K562 (cell line): ENCODE data around the gene CHAC1. TPM values are rescaled to one million over a fixed set of nuclear protein-coding genes. Genes with fewer than 3 reads are reported as not detected.

Experiments
- ATAC-seq: fragments of 200-7000 bp; cut with Tn5 transposase; 3 replicates; pipeline ENCODE4 v1.9.1; 2020; ENCODE audit warnings: moderate library complexity
- BruUV-seq: library from RNA; stranded (reverse); fragments of 400-500 nt; replicated peaks from 2 replicates; lab custom pipeline; 2021; lab: Mats Ljungman, UMichigan
- CTCF ChIA-PET: fragments of 300-600 bp; formaldehyde crosslinking; extraction: SDS; loops from one replicate; lab custom pipeline; 2021; ENCODE audit warnings: low intra/inter-chr PET ratio; lab: Yijun Ruan, JAX
- POLR2A ChIA-PET: fragments of 300-600, 350-650 bp; sonication (Branson Sonifier 250); formaldehyde crosslinking; extraction: SDS; loops from one replicate; lab custom pipeline; 2021; ENCODE audit warnings: antibody characterized with exemption, inconsistent platforms; lab: Yijun Ruan, JAX
- DNase-seq, 4 experiments: peaks; one replicate each; pipeline versions ENCODE4 v3.0.0 to v3.0.0-alpha.2; 2011 to 2018; ENCODE audit warnings: low spot score in 3 of 4, mixed read lengths in 3 of 4; ENCODE audit errors: extremely low read depth in 1 of 4
- FAIRE-seq: peaks from 2 replicates; lab custom pipeline; 2011; peaks lifted over from hg19 to GRCh38; lab: Jason Lieb, UNC
- H2AFZ ChIP-seq: 2 replicates; pipeline ENCODE4 v1.6.0; 2011; ENCODE audit warnings: low read depth, low read length, control low read depth, inconsistent platforms
- H3K27ac ChIP-seq: fragments of 200-600 bp; 3 replicates; pipeline ENCODE4 v1.8.0; 2011; ENCODE audit warnings: low read depth, mild to moderate bottlenecking, control low read depth, inconsistent platforms, low read length, moderate library complexity, mixed read lengths; ENCODE audit errors: extremely low read depth
- H3K27me3 ChIP-seq, 2 experiments: fragments of 300-600 bp in 1 of 2; 2 replicates in 1 of 2; 3 replicates in 1 of 2; pipeline versions ENCODE4 v1.6.0 to v1.8.0; 2011; ENCODE audit warnings: inconsistent platforms in 2 of 2, low read length in 2 of 2, mild to moderate bottlenecking in 1 of 2, mixed read lengths in 1 of 2, moderate library complexity in 1 of 2; ENCODE audit not compliant: control insufficient read depth in 2 of 2, insufficient read depth in 2 of 2
- H3K36me3 ChIP-seq: fragments of 300-600 bp; 3 replicates; pipeline ENCODE4 v1.8.0; 2011; ENCODE audit warnings: mild to moderate bottlenecking, low read length, inconsistent platforms; ENCODE audit not compliant: control insufficient read depth, insufficient read depth
- H3K4me1 ChIP-seq, 2 experiments: fragments of 200-600 bp in 1 of 2; replicated peaks in 1 of 2; 2 replicates in 1 of 2; 3 replicates in 1 of 2; pipeline versions ENCODE4 v1.5.1 to v1.8.0; 2011; ENCODE audit warnings: inconsistent platforms in 2 of 2, low read length in 2 of 2, mild to moderate bottlenecking in 1 of 2, mixed read lengths in 1 of 2, moderate library complexity in 1 of 2; ENCODE audit not compliant: control insufficient read depth in 2 of 2, insufficient read depth in 2 of 2
- H3K4me2 ChIP-seq: 2 replicates; pipeline ENCODE4 v1.6.1; 2011; ENCODE audit warnings: low read length, control low read depth, inconsistent platforms, mixed read lengths; ENCODE audit not compliant: insufficient read depth
- H3K4me3 ChIP-seq: fragments of 200-600 bp; sonication (generic), shearing (Covaris generic); 2 replicates; pipeline ENCODE4 v1.5.1; 2016; ENCODE audit warnings: control low read depth, inconsistent platforms
- H3K79me2 ChIP-seq: fragments of 200-600 bp; 3 replicates; pipeline ENCODE4 v1.8.0; 2011; ENCODE audit warnings: low read length, inconsistent platforms; ENCODE audit not compliant: control insufficient read depth, insufficient read depth
- H3K9ac ChIP-seq, 2 experiments: 2 replicates each; pipeline versions ENCODE4 v1.6.0 to v1.6.1; 2011; ENCODE audit warnings: low read depth in 2 of 2, low read length in 2 of 2, control low read depth in 1 of 2, inconsistent platforms in 1 of 2, mild to moderate bottlenecking in 1 of 2, mixed read lengths in 1 of 2; ENCODE audit not compliant: insufficient read depth in 1 of 2
- H3K9me1 ChIP-seq: one replicate; pipeline ENCODE4 v1.6.0; 2011; ENCODE audit warnings: inconsistent platforms, mild to moderate bottlenecking, low read length, moderate library complexity; ENCODE audit not compliant: control insufficient read depth, insufficient read depth
- H3K9me3 ChIP-seq: replicated peaks from 2 replicates; pipeline ENCODE4 v1.5.1; 2011; ENCODE audit warnings: low read depth, low read length, inconsistent platforms; ENCODE audit not compliant: control insufficient read depth, insufficient read depth
- H4K20me1 ChIP-seq: replicated peaks from 2 replicates; pipeline ENCODE4 v1.6.1; 2011; ENCODE audit warnings: low read length, inconsistent platforms, mixed read lengths; ENCODE audit not compliant: control insufficient read depth, insufficient read depth
- CC2D1A ChIP-seq: fragments of 450-650 bp; IDR thresholded peaks from 2 replicates; pipeline ENCODE4 v1.6.1; 2017; ENCODE audit warnings: mild to moderate bottlenecking
- DMBX1 ChIP-seq: fragments of 250-450 bp; sonication (Bioruptor Pico); IDR thresholded peaks from 2 replicates; pipeline ENCODE4 v1.8.0; 2022; ENCODE audit warnings: inconsistent platforms, mild to moderate bottlenecking, moderate library complexity, borderline replicate concordance
- ELF1 ChIP-seq: fragments of 200-800 bp; sonication (Bioruptor generic); IDR thresholded peaks from 2 replicates; pipeline ENCODE4 v1.6.1; 2016; ENCODE audit warnings: missing genetic modification characterization, missing compliant biosample characterization
- SMAD4 ChIP-seq: fragments of 250-450 bp; sonication (Bioruptor Pico); conservative IDR thresholded peaks from 2 replicates; pipeline ENCODE4 v1.8.0; 2021; ENCODE audit warnings: inconsistent platforms, mild to moderate bottlenecking, moderate library complexity
- WGBS: fragments of 100-300 bp; shearing (Covaris generic); methylation state at CpG from one replicate; pipeline ENCODE4 v1.1.6; 2016; ENCODE audit warnings: low coverage, mixed read lengths; ENCODE audit not compliant: insufficient coverage; ENCODE audit errors: missing lambda C conversion rate; 5-methylcytosine and 5-hydroxymethylcytosine counted together
- in situ Hi-C: fragments of 300-500 bp; cut with MboI; formaldehyde crosslinking; loops from 4 replicates; pipeline ENCODE4 v1.15.0; 2018; ENCODE audit warnings: inconsistent platforms, mixed read lengths
- intact Hi-C: fragments of 100-400 bp; cut with micrococcal nuclease; formaldehyde crosslinking; loops from 2 replicates; pipeline ENCODE4 v1.14.2; 2022
- polyA plus RNA-seq, 8 experiments: library from polyadenylated mRNA; depleted of rRNA in 4 of 8; stranded (reverse) in 5 of 8; unstranded in 3 of 8; fragments of >200 nt; fragmentation: Nextera tagmentation in 2 of 8; fragmentation: Illumina TruSeq in 1 of 8; extraction: Ambion mirVana in 2 of 8; extraction: Trizol in 1 of 8; gene quantifications; 2 replicates each; pipeline versions ENCODE4 v1.2.1 to v1.2.3, GENCODE V29; 2011 to 2014; ENCODE audit warnings: inconsistent platforms in 1 of 8, missing spikeins in 1 of 8
- total RNA-seq, 7 experiments: library from RNA; depleted of rRNA in 6 of 7; stranded (reverse); fragments of >200 nt in 6 of 7; fragmentation: Illumina TruSeq in 2 of 7; extraction: Trizol in 2 of 7; gene quantifications; 2 replicates each; pipeline versions ENCODE4 v1.2.1 to v1.2.3, GENCODE V29; 2011 to 2021; ENCODE audit warnings: low replicate concordance in 1 of 7
- TF ChIP-seq, protein P1 (sequence below): fragments of 450-650 bp; IDR thresholded peaks from 2 replicates; pipeline ENCODE4 v1.6.1; 2018; ENCODE audit warnings: mild to moderate bottlenecking, low read depth; ENCODE audit not compliant: partially characterized antibody
- TF ChIP-seq, protein P2 (sequence below): sonication (generic); formaldehyde crosslinking; IDR thresholded peaks from 2 replicates; pipeline ENCODE4 v1.8.0; 2022; ENCODE audit warnings: mild to moderate bottlenecking, missing genetic modification reagents
- TF ChIP-seq, protein P3 (sequence below): fragments of 250-450 bp; sonication (Bioruptor Pico); IDR thresholded peaks from 2 replicates; pipeline ENCODE4 v1.5.0; 2021; ENCODE audit warnings: mild to moderate bottlenecking, borderline replicate concordance

The CHAC1 gene
- total and polyA plus RNA-seq, 9 of the 15 experiments (the other 6 are each of a cell fraction or from before 2014, with no cell fraction given), result 0.47 to 39.0 (median 7.5) TPM

DNA sequence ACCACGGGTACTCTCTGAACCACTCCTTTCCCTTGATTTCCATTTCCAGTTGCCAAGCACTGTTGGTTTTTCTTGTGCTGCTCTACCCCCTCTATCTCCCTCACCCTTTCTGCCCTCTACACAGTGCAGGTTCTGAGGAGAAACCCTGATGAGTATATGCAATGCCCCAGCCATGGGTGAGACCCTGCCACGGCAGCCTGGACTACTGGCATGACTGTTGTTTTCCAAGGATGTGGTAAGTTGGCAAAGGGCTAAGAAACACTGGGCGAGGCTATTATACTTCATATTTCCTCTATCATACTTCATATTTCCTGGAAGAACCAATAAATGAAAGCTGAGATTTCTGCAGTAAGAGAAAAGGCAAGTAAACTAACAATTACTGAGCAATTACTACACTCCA lies 27.9 kb downstream of the CHAC1 start:
- no peaks in the 10 kb centered on the region for H3K9me3 ChIP-seq
- H3K36me3 ChIP-seq, result peaks cover 94% of the 10 kb centered on the region
- H3K79me2 ChIP-seq, result no peaks in the 10 kb centered on the region
- no peak overlapping the region for H3K4me3 ChIP-seq
- H3K27me3 ChIP-seq, result no peaks in the 10 kb centered on the region
- FAIRE-seq (no peak), ATAC-seq (no peak), DNase-seq (no peak)
- no peaks in the 10 kb centered on the region for H3K9me1 ChIP-seq
- H3K27ac ChIP-seq, result no peak overlapping the region
- no peak overlapping the region for H3K4me2 ChIP-seq
- no peaks in the 10 kb centered on the region for H3K4me1 ChIP-seq
- H2AFZ ChIP-seq, result no peak overlapping the region
- ChIA-PET CTCF (no interaction called here), POLR2A (interaction anchor here (0.6 kb wide), 1 partner anchor 12 kb away, joined by 3 read pairs; no protein-coding TSS in a partner anchor)
- intact Hi-C loops, result no loop called here
- no TSS peak for BruUV-seq
- 79% methylated on average over 3 of the region's 3 CpGs for WGBS
- TF ChIP-seq ELF1 (tag), result no peak
- TF ChIP-seq, protein P1, sequence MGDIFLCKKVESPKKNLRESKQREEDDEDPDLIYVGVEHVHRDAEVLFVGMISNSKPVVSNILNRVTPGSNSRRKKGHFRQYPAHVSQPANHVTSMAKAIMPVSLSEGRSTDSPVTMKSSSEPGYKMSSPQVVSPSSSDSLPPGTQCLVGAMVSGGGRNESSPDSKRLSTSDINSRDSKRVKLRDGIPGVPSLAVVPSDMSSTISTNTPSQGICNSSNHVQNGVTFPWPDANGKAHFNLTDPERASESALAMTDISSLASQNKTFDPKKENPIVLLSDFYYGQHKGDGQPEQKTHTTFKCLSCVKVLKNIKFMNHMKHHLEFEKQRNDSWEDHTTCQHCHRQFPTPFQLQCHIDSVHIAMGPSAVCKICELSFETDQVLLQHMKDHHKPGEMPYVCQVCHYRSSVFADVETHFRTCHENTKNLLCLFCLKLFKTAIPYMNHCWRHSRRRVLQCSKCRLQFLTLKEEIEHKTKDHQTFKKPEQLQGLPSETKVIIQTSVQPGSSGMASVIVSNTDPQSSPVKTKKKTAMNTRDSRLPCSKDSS, result no peak
- no peak for TF ChIP-seq CC2D1A
- no peak for TF ChIP-seq DMBX1
- no peak for TF ChIP-seq SMAD4 (CRISPR knock-in tag)
- TF ChIP-seq, protein P2, sequence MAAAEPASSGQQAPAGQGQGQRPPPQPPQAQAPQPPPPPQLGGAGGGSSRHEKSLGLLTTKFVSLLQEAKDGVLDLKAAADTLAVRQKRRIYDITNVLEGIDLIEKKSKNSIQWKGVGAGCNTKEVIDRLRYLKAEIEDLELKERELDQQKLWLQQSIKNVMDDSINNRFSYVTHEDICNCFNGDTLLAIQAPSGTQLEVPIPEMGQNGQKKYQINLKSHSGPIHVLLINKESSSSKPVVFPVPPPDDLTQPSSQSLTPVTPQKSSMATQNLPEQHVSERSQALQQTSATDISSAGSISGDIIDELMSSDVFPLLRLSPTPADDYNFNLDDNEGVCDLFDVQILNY (CRISPR knock-in tag), result no peak
- TF ChIP-seq, protein P3, sequence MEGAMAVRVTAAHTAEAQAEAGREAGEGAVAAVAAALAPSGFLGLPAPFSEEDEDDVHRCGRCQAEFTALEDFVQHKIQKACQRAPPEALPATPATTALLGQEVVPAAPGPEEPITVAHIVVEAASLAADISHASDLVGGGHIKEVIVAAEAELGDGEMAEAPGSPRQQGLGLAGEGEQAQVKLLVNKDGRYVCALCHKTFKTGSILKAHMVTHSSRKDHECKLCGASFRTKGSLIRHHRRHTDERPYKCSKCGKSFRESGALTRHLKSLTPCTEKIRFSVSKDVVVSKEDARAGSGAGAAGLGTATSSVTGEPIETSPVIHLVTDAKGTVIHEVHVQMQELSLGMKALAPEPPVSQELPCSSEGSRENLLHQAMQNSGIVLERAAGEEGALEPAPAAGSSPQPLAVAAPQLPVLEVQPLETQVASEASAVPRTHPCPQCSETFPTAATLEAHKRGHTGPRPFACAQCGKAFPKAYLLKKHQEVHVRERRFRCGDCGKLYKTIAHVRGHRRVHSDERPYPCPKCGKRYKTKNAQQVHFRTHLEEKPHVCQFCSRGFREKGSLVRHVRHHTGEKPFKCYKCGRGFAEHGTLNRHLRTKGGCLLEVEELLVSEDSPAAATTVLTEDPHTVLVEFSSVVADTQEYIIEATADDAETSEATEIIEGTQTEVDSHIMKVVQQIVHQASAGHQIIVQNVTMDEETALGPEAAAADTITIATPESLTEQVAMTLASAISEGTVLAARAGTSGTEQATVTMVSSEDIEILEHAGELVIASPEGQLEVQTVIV, result no peak
- no peak overlapping the region for H3K9ac ChIP-seq
- peaks cover 6% of the 10 kb centered on the region; the same call in 1 of the 2 replicates for H4K20me1 ChIP-seq
- in situ Hi-C loops, result no loop called here
